Measurements from ENCODE around the gene FUZ.

GRCh38 chr19:49859682-49860335 is 46.7 kb upstream of the FUZ start:
- no peak for TF ChIP-seq CTCF (conservative IDR thresholded peaks at IDR 0.05 in 1 of 2, IDR thresholded peaks at IDR 0.05 in 1 of 2; ENCODE audit: low read depth in 1 of 2, low read length in 2 of 2)
- TF ChIP-seq EZH2 (IDR thresholded peaks at IDR 0.05; ENCODE audit: low read length, missing control alignments) = no peak
